ENCODE results near the gene SLCO3A1. TPM values are rescaled to one million over a fixed set of nuclear protein-coding genes. Genes with fewer than 3 reads are reported as not detected.

Gene SLCO3A1
- total RNA-seq, 1 donor from 2014 or later = 42.5 TPM

DNA sequence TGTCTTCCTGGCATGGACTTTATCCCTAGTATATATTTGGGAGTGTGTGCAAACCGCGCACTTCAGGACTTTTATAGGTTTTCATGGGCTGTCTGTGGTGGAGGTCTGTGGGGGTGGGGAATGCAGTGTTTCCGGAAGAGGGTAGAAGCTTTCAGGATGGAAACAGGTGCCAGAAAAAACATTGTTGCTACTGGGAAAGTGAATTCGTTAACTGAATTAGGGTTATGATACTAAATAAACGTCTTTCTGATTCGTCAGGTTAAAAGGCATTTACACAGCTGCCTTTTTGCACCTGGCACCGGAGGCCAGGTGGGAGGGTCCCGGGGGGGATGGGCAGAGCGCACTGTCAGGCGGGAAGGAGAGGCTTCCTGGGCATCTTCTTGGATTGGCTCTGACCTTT lies 62.1 kb downstream of the SLCO3A1 start:
- H3K9me3 ChIP-seq = no peaks in the 10 kb centered on the region
- no peaks in the 10 kb centered on the region for H3K27me3 ChIP-seq (ENCODE audit: low read depth)
- H3K36me3 ChIP-seq = peaks cover 21% of the 10 kb centered on the region
- intact Hi-C loops (cut with DNase I) = no loop called here
- no peak for ATAC-seq
- H3K27ac ChIP-seq = no peak overlapping the region
- peaks cover 6% of the 10 kb centered on the region for H3K4me1 ChIP-seq
- H3K4me3 ChIP-seq = no peak overlapping the region
- TF ChIP-seq, protein P1, sequence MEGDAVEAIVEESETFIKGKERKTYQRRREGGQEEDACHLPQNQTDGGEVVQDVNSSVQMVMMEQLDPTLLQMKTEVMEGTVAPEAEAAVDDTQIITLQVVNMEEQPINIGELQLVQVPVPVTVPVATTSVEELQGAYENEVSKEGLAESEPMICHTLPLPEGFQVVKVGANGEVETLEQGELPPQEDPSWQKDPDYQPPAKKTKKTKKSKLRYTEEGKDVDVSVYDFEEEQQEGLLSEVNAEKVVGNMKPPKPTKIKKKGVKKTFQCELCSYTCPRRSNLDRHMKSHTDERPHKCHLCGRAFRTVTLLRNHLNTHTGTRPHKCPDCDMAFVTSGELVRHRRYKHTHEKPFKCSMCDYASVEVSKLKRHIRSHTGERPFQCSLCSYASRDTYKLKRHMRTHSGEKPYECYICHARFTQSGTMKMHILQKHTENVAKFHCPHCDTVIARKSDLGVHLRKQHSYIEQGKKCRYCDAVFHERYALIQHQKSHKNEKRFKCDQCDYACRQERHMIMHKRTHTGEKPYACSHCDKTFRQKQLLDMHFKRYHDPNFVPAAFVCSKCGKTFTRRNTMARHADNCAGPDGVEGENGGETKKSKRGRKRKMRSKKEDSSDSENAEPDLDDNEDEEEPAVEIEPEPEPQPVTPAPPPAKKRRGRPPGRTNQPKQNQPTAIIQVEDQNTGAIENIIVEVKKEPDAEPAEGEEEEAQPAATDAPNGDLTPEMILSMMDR (IDR thresholded peaks at IDR 0.05) = no peak
- DNase-seq = no peak

DNA sequence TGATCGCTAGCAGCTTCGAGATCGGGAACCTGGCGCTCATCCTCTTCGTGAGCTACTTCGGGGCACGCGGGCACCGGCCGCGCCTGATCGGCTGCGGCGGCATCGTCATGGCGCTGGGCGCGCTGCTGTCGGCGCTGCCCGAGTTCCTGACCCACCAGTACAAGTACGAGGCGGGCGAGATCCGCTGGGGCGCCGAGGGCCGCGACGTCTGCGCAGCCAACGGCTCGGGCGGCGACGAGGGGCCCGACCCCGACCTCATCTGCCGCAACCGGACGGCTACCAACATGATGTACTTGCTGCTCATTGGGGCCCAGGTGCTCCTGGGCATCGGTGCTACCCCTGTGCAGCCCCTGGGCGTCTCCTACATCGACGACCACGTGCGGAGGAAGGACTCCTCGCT lies 62.5 kb downstream of the SLCO3A1 start:
- Histone ChIP-seq H3K36me3 (peaks cover 18% of the 10 kb centered on the region), H3K4me1 (peaks cover 8% of the 10 kb centered on the region), H3K9me3 (no peaks in the 10 kb centered on the region), H3K4me3 (no peak overlapping the region), H3K27ac (no peak overlapping the region), H3K27me3 (ENCODE audit: low read depth) (no peaks in the 10 kb centered on the region)
- DNase-seq (no peak), ATAC-seq (no peak)
- TF ChIP-seq, protein P1 (IDR thresholded peaks at IDR 0.05) = no peak
- intact Hi-C loops (cut with DNase I) = no loop called here

DNA sequence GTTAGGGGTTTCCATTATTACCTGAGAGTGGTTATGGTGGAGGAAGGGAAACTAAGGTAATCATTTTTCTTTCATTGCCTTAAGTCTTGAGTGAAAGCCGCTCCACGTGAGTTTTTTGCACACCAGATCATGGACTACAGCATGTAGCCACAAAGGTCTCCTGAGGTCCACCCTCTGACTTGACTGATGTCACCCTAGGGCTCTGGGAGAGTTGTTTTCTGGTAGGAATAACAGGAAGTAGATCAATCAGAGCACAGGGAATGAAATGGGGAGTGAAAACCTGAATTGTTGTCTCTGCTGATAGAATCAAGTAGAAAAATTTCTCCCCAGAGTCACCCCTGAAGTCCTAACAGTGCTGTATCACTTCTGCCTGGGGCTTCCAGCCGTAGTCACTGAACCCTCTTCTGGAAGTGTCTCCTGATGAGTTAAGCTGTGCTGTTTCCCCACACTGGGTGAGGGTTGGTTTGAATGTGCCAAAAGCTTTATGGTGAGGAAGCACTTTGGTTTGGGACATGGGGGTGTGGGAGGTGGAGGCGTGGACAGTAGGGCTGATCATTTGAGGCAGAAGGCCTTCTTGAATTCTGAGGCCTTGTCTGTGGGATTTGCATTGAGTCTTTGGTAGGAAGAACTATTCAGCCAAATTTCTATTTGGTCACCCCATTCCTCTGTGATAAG lies 64.3 kb downstream of the SLCO3A1 start:
- TF ChIP-seq, protein P1 (IDR thresholded peaks at IDR 0.05) = no peak
- peak in 1 of 2 donors; percentile 39 for ATAC-seq
- H3K27ac ChIP-seq = no peak overlapping the region
- H3K9me3 ChIP-seq = no peaks in the 10 kb centered on the region
- intact Hi-C loops (cut with DNase I) = no loop called here
- DNase-seq = no peak
- peaks cover 18% of the 10 kb centered on the region for H3K36me3 ChIP-seq
- H3K4me1 ChIP-seq = peaks cover 20% of the 10 kb centered on the region
- no peak overlapping the region for H3K4me3 ChIP-seq
- no peaks in the 10 kb centered on the region for H3K27me3 ChIP-seq (ENCODE audit: low read depth)

DNA sequence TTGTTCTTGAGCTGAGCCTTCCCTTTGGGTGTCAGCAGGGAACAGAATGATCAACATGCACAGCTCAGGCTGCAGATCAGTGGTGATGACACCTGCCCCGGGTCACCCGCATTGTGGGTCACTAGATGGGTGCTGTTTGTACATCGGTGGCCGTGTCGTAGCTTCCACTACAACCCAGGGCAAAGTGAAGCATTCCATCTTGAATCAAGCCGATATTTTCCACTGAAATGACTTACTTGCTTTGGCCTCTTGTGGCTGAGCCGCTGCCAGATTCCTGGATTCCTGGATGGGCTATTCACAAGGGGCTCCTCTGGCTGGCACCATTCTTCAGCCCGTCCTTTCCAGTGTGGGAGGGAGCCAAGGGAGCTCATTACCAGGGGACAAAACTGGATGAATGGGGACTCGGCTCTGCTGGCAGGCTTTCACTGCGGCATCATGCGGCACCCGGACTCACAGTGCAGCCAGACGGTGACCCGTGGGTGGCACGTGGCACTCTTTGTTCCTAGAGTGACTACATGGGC lies 65.6 kb downstream of the SLCO3A1 start:
- intact Hi-C loops (cut with DNase I) = no loop called here
- TF ChIP-seq, protein P1 (IDR thresholded peaks at IDR 0.05) = no peak
- Histone ChIP-seq H3K9me3 (no peaks in the 10 kb centered on the region), H3K4me3 (no peak overlapping the region), H3K27ac (no peak overlapping the region), H3K36me3 (peaks cover 18% of the 10 kb centered on the region), H3K4me1 (peaks cover 23% of the 10 kb centered on the region), H3K27me3 (ENCODE audit: low read depth) (no peaks in the 10 kb centered on the region)
- DNase-seq (no peak), ATAC-seq (no peak)

DNA sequence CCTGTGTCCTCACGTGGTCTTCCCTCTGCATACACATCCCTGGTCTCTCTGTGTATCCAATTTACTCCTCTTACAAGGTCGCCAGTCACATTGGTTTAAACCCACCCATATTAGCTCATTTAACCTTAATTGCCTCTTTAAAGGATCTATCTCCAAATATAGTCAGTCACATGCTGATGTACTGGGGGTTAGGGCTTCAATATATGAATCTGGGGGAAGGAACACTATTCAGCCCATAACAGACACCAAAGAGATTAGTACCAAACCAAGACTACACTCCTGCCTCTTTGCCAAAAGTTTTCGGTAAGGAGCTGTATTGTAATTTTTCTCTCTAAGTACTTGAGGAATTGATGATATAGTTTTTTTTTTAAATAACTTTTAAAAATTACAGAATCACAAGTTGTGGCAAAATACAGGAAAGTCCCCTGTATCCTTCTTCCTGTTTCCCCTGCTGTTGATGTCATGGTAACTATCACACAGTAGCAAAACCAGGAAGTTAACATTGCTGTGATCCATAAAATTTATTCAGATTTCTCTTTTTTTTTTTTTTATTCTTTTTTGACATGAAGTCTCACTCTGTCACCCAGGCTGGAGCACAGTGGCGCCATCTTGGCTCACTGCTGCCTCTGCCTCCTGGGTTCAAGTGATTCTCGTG lies 67.8 kb downstream of the SLCO3A1 start:
- no peak for DNase-seq
- Histone ChIP-seq H3K36me3 (peaks cover 13% of the 10 kb centered on the region), H3K9me3 (no peaks in the 10 kb centered on the region), H3K27me3 (ENCODE audit: low read depth) (no peaks in the 10 kb centered on the region), H3K4me1 (peaks cover 42% of the 10 kb centered on the region), H3K4me3 (no peak overlapping the region), H3K27ac (peak overlapping the region; percentile 72)
- TF ChIP-seq, protein P1 (IDR thresholded peaks at IDR 0.05) = no peak
- intact Hi-C loops (cut with DNase I) = no loop called here
- peak; percentile 52 to 58 for ATAC-seq
